GM21723 (cell line): ENCODE measurements around the gene MYL10.

Source experiments
- ATAC-seq: cut with Tn5 transposase; IDR thresholded peaks from one replicate; pipeline ENCODE4 v1.9.1; 2021; ENCODE audit warnings: mild to moderate bottlenecking, moderate library complexity; ENCODE audit not compliant: unreplicated experiment

The MYL10 gene

DNA sequence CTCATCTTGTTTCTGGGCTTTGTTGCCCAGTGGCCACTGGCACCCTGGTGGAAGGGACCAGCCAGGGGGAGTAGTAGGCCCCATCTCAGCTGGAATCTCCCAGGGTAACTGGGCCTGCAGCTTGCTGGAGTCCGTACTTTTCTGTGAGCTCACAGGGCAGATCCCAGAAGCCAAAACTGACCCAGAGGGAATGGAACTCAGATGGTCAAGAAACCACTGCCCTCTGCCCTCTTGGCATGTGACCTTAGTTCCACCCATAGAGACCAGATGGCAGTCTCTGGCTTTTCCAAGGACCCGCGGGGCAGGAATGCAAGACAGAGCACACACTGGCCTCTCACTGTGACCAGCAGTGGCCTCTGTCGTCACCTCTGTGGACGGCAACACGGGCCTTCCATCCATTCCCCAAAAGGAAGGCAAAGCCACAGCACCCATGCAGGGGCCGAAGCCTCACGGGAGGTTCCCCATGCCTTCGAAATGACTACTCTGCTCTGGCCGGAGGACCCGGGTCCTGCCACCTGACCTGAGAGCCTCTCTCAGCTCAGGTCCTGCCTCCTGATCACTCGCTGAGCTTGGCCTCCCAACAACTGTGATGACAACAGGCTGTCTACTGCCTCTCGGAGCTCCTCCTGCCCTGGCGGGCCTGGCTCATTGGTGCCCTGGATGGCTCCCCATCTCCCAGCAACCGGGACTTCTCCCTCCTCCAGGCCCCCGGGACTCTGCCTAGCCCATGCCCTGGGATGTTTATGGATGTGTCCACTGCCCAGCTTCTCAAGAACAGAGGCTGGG lies 29.9 kb downstream of the MYL10 start:
- ATAC-seq, result no peak

DNA sequence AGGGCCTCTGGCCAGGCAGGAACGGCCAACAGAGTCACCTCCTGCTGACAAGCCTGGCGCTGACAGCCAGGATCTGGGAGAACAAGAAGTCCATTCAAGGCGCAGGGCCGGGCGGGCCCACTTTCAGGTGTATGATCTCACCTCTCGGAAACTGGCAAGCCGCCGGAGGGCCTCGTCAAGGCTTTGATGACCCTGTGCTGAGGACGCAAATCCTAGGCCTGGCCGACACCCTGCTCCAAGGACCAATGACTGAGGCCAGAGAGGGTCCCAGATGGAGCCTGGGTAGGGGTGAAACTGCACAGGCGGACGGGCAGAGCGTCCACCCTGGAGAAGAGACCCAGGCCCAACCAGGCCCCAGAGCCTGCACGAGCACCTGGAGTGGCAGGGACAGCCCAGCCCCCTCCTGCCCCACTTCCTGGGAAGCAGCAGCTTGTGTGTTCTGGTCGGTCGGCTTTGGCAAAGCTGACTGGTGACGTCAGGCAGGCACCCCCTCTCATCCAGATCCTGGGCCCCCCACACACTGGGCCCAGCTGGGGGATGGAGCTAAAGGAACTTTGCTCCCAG lies 30.6 kb downstream of the MYL10 start:
- ATAC-seq, result no peak

DNA sequence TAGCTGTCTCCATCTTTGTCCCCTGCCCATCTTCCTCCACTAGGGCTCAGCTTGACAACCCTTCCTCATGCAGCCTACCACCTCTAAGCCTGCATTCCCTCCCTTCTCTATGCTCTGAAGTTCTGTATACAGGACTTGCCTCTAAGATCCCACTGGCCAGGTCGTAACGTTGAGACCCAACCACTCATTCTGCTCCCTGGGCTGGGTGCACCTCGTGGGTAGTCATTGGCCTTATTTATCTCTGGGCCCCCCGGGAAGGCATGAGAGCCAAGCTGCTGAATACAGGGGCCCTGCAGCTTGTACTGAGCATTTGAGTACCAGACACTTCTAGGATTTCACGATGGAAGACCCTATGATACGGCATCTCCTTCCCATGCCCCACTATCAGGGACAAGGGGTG lies 31.2 kb downstream of the MYL10 start:
- ATAC-seq, result no peak

DNA sequence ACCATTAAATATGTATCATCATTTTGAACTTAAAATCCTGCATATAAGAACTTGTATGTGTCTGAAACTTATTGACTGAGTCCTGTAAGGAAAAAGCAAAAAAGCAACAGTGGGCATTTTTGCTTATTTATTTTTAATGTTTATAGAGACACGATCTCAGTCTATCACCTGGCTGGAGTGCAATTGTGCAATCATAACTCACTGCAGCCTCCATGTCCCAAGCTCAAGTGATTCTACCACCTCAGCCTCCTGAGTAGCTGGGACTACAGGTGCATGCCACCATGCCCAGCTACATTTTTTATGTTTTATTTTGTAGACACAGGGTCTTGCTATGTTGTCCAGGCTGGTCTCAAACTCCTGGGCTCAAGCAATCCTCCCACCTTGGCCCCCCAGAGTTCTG lies 32.2 kb downstream of the MYL10 start:
- no peak for ATAC-seq

DNA sequence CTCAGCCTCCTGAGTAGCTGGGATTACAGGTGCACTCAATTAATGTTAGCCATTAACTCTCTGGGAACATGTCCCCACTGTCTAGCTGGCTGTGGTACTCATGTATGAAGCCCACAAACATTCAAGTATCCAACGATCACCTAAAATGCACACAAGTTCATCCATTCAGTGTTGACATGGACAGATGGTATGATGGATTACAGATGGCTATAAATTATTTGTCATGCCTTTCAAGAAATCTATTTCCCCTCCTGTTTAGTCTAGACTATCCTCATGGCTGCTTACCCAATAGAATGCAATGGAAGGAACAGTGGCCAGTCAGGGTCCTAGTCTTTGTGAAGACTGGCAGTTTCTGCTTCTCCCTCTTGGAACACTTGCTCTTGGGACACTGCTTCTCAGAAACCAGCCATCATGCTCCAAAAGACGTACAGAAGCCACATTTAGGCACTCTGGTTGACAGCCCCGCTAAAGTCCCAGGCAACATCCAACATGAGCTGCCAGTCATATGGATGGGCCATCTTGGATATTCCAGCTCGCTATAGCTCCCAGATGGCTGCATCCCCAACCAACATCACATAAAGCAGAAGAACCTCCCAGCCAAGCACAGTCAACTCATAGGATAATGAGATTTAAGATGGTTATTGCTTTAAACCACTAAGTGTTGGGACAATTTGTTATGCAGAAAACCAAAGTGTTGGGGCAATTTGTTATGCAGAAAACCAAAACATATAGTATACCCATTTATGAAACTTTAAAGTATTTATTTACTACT lies 33.1 kb downstream of the MYL10 start:
- no peak for ATAC-seq

DNA sequence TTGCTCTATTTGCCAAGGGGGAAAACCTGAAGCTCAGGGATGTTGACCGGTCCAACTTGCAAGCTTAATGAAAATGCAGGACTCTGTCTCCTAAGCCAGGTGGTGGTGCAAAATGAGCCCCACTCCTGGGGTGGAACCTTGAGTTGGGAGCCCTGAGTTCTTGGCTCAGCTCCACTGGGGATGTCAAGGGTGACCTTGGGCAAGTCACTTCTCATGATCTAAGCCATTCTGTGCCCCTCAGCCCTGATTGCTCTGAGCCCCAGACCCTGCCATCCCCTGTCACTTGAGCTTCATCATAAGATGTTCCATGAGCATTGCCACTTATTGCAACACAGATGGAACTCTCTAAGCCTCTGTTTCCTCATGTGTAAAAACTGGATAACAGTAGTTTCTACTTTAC lies 33.9 kb downstream of the MYL10 start:
- no peak for ATAC-seq

DNA sequence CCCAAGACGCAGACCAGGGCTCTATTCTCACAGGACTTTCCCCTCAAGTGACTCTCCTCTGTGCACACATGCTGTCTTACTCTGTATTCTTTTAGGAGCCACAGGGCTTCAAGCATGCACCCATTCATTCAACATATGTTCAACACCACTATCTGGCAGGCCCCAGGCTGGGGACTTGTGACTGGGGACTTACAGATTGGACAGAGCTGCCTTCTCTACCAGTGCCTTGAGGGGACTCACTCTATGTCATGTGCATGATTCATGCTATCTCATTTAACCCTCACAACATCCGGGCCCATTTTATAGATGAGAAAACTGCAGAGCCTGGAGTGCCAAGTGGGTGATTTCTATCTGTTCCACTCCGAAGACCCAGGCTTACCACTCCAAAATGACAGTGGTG lies 34.3 kb downstream of the MYL10 start:
- no peak for ATAC-seq

DNA sequence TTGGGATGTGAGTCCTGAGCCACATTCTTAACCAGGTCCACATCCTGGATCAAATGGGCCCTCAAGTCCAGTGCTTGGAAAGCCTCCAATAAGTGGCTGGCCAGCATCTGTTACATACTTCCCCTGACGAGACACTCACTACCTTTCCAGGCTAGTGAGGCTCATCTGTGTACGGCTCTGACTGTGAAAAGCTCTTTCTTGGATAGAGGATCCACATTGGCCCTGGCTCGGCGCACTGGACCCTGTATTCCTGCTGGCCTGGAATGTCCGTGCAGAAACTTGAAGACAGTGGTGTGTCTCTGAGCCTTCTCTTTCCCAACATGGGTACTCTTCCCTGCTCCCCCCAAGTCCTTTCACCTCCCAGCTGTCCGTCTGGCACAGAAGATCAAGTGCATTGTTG lies 35.5 kb downstream of the MYL10 start:
- ATAC-seq, result no peak

DNA sequence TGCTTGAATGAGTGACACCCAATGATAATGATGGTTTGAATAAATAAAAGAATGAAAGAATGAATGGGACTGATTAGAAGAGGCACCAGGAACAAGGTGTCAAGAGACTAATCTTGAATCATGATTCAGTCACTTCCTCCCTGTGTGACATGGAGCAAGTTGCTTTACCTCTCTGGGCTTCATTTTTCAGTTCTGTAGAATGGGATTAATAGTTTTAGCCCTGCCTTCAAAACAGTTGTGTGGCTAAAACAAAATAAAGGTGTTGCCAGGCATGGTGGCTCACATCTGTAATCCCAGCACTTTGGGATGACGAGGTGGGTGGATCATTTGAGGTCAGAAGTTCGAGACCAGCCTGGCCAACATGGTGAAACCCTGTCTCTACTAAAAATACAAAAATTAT lies 37.6 kb downstream of the MYL10 start:
- no peak for ATAC-seq

DNA sequence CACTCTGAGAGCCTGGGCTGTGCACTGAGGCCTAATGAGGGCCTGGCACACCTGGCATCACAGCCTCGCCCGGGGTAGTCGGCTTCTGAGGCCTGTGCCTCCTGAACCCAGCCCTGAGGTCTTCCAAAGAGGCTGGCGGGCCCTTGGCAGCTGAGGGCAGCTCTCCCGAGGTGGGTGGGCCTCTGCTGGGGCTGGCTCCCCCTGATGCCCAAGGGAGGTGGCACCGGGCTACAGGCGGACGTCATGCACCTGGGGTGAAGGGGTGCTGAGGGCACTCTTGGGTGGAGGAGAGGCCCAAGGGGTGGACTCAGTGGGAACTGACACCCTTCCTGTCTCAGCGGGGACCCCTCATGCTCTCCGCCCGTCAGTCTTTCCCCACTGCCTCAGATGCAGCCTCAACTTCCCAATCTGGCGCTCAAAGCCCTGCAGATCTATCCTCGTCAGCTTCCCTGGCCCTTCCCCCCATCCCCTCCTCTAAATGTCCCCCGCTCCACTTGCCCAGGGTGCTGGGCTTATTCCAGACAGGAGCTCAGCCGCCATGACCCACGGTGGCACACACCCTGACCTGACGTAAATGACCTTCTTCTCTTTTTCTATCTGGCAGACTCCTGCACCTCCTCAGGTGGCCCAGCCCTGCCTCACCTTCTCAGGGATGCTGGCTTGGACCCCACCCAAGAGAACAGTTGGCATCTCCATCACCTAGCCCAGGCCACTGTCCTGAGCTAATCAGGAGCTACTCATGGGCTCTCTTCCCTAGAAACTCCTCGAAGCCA lies 38.2 kb downstream of the MYL10 start:
- ATAC-seq, result no peak

DNA sequence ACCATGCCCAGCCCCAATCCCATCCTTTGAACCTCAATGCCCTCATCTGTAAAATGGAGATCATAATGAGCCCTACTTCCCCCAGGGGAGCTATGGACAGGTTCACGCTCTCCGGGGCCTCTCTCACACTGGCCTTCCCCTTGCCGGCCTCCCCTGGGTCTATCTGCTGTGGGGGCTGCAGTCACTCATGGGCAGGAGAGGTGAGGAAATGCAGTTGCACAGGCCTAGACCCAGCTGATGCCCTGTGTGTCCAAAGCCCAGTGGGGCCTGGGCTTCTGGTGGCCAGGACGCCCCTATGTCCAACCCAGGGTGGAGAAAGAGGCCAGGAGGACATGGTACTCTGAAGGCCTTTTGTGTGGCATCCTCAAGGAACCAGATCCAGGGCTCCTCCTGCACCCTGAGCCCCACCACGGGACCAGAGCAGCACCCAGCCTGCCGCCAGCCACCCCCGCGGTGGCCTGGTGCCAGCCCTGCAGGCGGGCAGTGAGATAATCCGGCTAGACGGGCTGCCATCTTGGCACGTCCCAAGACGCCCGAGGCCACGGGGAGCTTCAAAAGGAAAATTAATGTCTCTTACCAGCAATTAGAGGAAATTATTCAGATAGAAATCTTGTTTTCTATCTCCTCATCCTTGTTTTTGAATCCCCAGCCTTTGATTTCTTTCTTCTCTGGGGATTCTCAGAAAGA lies 39.0 kb downstream of the MYL10 start:
- ATAC-seq, result no peak

DNA sequence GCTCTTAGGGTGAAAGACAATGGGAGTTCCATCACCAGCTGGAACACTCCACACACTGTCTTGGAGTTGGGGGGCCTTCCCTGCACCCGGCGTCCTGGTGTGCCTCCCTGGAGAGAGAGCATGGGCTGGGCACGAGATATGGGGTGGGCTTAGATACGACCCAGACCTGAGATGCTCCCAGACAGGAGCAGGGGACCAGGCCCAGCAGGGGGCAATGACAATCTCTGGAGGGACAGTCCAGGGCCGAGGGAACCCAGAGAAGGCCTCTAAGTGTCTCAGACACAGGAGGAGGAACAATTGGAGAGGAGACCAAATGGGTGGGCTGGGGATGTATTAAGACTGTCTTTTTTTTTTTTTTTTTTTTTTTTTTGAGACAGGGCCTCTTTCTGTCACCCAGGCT lies 40.0 kb downstream of the MYL10 start:
- ATAC-seq, result no peak

DNA sequence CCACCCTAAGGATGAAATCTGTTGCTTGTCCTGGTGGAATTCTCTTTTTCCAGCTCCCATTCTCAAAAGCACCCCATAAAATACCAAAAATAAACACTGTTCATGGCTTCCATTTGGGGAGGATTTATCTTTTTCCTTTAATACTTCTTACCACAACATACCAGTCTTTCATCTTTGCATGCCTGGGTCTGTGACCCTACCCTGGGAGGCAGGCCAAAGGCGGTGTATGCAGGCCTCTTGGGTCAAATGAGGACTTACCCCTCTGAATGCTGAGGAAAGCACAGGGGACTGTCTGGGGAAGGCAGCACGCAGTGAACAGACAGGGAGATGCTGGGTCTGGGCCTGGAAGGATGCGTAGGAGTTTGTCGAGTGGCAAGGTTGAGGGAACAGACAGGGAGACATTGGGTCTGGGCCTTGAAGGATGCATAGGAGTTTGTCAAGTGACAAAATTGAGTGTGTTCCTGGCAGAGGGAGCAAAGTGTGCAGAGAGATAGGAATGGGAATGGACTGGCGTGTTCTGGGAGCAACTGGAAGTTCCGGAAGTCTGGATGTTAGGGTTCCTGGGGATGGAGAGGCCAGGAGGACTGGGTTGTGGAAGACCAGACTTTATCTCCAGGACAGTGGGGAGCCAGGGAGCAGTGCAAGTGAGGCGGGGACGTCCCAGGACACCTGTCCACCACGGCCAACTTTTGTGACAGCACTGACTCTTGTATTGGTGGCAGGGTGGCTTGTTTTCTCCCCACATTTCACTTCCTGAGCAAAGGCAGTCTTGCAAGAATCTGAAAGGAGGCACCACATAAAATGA lies 40.8 kb downstream of the MYL10 start:
- ATAC-seq, result no peak

DNA sequence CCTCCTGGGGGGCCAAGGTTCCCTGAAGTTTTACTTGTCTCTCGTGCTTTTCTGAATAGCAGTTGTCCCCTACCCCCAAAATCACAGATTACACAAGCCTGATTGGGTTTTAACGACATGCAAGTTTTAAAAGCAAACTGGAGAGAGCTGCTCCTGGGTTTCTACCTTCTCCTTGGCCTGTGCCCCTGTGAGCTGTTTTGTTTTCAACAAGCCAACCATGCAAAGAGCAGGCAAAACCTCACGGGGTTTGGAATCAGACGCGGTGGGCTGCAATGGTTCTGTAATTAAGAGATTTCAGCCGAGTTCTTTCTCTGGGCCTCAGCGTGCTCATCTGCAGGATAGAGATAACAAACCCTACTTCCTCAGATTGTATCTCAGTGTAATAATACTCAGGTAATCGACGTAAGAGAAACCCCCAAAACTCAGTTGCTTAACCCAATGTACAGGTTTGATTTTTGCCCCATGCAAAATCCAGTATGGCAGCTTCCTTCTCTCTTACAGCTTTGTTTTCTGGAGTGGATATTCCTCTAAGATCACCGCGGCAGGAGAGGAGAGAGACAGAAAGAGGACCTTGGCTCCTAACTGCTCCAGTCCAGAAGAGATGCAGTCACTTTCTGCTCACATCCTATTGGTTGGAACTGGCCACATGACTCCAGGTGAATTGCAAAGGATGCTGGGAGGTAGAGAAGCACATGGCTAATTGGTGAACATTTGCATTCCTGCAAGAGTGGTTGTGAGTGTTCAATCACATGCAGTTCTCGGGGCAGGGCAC lies 42.0 kb downstream of the MYL10 start:
- no peak for ATAC-seq

DNA sequence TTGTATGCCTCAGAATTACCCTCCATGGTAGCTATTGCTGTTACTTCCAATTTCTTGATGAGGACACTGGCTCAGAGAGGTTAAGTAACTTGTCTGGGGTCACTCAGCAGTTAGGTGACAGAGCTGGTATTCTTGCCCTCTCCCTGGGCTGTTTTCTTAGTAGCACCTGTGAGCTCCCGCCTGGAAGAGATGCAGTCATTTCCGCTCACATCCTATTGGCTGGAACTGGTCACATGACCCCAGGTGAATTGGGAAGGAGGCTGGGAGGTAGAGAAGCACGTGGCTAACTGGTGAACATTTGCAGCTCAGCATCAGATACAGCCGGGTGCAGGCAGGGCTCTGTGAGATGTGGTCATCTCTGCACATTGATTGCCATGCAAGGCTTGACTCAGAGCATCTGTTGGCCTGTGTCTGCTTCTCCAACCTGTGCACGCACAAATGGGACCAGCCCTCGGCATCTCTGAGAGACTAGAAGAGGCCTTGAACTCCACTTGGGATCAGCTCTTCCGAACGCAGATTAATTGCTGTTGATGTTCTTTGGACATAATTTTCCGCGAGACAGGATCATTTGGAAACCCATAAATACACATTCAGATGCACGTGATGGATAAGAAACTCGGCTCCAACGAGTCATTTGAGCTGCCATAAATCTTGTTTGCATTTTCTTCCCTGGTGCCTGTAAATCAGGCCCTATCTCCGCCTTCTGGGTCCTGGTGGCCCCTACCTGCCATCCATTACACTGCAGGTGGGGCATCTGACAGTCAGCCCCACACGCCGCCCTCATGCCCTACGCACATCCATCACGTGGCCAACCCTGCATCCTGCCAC lies 42.8 kb downstream of the MYL10 start:
- ATAC-seq, result no peak

DNA sequence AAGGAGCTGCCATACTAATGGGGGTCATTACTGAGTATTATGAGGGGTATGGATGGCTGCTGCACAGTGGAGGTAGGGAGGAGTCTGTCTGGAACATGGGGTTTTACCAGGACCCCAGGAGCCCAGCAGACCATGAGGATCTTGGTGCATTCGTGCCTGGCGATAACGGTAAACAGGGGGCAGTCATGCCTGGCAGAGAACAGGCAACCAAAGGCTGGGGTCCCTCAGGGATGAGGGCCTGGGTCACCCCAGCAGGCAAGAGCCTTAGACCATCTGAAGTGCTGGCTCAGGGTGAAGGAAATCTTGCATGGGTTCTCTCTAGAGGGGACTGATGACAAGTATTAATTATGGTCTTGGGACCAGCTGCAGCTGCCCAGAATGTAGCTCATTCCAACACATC lies 46.1 kb downstream of the MYL10 start:
- no peak for ATAC-seq

DNA sequence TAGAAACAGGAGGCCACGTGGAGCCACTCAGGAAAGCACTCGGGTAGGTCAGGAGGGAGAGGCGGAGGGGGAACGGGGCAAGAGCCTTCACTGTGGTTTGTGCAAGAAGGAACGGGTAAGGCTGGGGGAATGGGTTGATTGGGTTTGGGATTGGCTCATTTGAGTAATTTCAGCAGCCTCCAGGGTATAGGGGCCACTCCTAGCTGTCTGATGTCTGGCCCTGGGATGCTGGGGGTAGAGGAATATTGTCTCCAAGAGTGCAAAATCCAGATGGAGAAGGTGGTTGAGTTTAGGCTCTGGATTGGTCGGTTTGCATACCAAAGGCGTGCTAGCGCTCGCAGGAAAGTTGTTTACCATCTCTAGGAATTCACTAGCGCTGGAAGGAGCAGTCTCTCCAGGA lies 47.2 kb downstream of the MYL10 start:
- no peak for ATAC-seq

DNA sequence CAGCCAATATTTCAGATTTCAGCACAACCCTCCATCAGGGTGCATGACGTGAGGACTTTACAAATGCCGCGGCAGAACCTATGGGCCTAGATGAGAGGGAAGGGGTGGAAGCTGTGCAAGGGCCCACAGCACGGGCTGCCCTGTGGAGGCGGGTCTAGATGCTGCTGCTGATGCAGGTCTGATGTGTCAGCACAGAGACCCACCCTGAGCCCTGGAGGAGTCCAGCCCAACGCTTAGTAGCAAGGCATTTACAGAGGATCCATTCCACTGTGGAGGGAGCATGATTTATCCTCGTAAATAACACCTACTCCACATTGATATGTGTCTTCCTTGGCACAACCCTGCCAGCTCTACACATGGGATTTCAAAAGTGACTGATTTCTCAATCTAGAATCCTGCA lies 48.5 kb downstream of the MYL10 start:
- ATAC-seq, result no peak
